Stimulated activated CD8-positive, alpha-beta memory T cell treated with anti-CD3 and anti-CD28 coated beads, Interleukin-7, amount 100 ng/mL, for 48 hours (primary cell): ENCODE measurements around the gene SETD1B.

Source experiments
- DNase-seq, 2 donors: peaks; one replicate each; pipeline ENCODE4 v3.0.0-alpha.2; 2020; ENCODE audit warnings: low read depth in 1 of 2; ENCODE audit errors: extremely low read depth in 1 of 2

SETD1B gene

GRCh38 chr12:121794534-121795033 lies 9.2 kb upstream of the SETD1B start:
- DNase-seq = no peak

GRCh38 chr12:121795034-121795968 lies 8.5 kb upstream of the SETD1B start:
- DNase-seq = no peak

GRCh38 chr12:121796855-121797751 lies 6.7 kb upstream of the SETD1B start:
- no peak for DNase-seq

DNA sequence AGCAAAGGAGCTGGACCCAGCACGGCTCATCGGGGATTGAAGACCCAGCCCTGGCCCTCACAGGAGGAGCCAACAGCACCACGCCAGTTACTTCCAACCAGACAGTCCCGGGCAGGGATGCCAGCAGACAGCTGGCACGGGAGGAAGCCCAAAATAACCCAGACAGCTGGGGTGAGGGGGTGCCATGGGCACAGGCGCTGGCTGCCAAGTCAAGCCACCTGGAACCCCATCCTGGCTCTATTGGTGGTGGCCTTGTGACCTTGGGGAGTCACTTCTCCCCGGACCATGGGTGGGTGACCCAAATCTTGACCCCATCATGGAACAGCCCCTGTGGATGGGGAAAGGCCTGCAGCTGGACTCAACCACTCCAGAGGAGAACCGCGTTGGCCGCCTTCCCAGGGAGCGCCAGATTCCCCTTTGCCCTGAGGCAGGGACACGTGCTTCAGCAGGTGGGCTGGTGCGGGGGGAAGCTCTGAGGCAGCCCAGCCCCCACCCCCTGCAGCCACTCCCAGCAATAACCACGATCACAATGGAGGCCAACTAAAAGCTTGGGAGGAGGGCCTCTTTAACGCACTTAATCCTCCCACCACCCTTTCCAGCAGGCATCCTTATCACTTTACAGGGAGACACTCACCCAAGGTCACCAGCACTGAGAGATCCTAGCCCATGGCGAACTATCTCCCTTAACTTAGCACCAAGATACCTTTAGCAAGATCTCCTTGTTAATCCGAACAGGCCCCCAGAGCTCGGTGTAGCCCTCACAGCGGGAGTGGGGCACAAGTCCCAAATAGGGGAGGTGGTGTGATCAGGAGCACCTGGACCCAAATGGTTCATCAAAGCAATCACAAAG lies 5.6 kb upstream of the SETD1B start:
- no peak for DNase-seq

DNA sequence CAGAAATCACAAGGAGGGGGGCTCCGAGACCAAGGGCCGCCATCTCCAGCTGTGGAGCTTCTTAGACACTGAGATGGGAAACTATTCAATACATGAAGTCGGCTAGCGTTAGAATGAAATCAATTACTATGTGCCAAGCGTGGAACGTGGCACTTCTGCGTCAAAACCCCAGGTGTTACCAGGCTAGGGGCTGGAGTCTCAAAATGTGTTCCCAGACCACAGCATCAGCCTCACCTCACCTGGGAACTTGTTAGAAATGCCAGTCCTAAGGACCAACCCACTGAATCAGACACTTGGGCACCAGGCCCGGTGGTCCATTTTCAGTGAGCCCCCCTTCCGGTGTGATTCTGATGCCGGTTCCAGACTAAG lies 5.0 kb upstream of the SETD1B start:
- DNase-seq = no peak

GRCh38 chr12:121799156-121799841 lies 4.5 kb upstream of the SETD1B start:
- no peak for DNase-seq

DNA sequence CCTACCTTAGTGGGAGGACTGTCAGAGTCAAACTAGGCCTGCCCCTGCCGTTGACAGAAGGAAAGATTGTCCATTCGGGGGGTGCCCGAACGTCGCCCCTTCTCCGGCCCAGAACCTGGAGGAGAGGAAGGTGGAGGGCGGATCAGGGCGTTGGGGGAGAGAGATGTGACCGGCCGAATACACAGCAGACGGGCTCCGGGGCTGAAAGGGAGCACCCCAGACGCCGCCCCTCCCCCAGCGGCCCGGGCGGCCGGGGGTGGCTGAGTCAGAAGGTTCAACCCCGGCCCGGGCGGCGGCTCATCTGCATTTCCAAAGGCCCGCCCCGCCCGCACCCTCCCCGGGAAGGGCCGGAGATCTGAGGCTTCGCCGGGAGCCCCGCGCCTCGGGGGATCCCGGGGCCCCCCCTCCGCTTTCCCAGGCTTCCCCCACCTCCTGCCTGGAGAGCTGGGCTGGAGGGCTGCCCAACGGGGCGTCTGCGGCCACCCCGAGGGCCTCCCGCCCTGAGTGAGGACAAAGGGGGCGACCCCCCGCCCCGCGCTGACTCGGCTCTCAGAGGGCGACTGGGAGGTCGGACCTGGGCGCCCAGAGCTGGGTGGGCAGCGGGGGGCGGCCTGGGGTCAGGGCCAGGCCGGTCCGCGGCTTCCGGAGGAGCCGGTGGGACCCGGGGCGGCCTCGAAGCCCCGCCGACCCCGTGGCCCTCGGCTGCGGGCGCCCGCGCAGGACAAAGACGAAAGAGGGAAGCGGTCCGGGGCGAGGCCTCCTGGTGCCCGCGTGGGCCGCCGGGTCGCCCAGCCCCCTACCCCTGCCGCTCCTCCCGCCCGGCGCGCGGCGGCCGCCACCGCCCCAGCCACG lies 3.7 kb upstream of the SETD1B start:
- DNase-seq = peak; percentile 74 to 77

DNA sequence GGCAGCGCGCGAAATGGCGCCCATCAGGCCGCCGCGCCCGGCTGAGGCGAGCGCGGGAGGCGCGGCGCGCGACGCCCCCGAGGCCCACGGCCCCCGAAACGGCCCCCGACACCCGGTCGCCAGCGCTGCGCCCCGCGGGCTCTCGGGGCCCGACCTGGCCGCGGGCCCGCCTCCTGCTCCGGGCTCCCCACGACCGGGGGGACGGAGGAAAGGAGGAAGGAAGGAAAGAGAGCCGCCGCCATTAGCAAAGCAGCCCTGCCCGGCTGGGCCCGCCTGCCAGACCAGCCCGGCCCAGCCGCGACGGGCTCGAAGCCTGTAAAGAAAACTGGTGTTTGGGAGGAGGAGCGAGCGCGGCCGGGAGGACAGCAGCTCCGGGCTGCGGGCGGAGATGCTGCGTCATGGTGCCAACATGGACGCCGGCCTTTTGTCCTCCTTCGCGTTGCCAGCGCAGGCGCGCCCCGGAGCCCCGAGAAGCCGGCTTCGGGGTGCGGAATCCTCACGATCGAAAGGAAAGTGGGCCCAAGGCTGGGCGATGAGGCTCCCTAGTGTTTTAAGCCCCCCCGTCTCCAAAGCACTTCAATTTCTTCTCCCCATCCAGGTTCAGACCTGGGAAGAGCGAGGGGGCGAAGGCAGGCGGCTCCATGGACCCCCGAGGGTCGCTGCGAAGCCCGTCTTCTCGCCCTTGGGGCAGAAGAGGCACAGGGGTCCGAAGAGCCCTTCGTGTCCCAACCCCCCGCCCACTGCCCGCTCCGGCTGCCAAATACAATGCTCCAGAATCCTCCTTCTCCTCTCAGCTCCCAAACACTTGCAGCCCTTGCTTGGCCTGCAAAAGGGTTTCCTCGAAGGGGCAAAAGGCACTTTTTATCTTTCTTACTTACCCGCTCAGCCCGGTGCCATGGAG lies 2.9 kb upstream of the SETD1B start:
- no peak for DNase-seq

- DNase-seq = no peak
Measured at GRCh38 chr12:121801595-121802484, 2.0 kb upstream of the SETD1B start.

DNA sequence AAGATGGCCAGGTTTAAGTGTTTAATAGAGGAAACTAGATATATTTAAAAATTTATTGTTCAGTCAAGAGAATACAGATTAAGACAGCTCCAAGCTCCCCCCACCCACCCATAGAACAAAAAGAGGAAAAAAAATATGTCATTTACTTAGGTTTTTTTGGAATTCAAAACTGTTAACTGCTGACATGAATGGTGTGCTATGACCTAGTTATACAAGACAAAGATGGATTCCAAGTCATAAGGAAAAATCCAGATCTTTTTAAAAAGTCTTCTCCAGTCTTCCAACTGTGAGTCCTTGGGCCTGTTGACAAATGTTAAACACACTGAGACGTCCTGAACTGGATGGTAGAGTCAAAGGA lies 1.3 kb upstream of the SETD1B start:
- DNase-seq = no peak

- peak; percentile 76 to 80 for DNase-seq
Measured at GRCh38 chr12:121802843-121803698, 738 bp upstream of the SETD1B start.

DNA sequence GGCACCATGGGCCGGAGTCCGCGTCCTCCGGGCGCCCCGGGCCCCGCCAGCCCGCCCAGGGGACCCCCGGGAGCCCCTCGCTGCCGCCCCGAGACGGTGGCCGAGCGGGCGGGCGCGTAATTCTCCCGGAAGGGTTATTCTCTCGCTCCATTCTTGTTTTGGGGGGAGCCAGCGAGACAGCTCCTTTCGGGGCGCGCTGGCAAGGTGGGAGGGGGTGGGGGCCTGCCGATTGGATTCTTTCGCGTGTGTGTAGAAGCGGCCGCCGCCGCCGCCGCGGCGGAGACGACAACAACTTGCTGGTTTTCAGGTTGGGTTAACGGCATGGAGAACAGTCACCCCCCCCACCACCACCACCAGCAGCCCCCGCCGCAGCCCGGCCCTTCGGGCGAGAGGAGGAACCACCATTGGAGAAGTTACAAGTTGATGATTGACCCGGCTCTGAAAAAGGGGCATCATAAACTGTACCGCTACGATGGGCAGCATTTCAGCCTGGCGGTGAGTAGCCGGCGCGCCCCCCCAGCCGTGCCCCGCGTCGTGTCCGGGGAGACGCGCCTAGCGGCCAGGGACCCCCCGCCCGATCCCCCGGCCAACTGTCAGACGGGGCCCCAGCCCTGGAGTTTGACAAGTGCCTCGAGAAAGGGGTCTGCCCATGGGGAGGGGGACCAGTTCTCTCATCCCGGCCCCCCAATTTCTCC lies 755 bp downstream of the SETD1B start:
- no peak for DNase-seq

GRCh38 chr12:121805171-121806008 lies 1.6 kb downstream of the SETD1B start:
- no peak for DNase-seq

- DNase-seq = no peak
Measured at GRCh38 chr12:121806009-121806545, 2.3 kb downstream of the SETD1B start.
